Measurements from ENCODE around the gene CCDC167.

DNA sequence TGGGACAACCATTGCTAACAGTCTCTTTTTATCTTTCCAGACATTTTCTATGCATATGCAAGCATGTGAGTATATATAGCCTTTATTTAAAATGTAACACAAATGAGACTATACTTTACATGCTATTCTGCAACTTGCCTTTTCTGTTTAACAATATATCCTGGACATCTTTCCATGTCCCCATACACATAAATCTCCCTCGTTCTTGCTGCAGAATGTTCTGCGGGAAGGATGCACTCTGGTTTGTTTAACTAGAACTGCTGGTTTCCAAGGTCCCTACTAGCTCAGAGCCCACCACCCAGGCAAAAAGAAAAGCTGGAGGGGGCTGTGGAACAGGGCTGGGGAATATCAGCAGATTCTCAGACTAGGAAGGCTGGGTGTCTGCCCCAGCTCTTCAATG, 35.2 kb upstream of the CCDC167 start:
- TF ChIP-seq CTCF (conservative IDR thresholded peaks at IDR 0.05 in 1 of 2, IDR thresholded peaks at IDR 0.05 in 1 of 2; ENCODE audit: low read depth in 1 of 2, low read length in 2 of 2) (no peak), EZH2 (IDR thresholded peaks at IDR 0.05; ENCODE audit: low read length, missing control alignments) (no peak)

Measured in fibroblast of lung (primary cell).